ENCODE data around the gene TANK.
"Not testable (repeated sequence)": the region's sequence is repeated elsewhere in the genome, so short reads cannot be mapped to it uniquely, and the experiment has no call there.

TANK gene

DNA sequence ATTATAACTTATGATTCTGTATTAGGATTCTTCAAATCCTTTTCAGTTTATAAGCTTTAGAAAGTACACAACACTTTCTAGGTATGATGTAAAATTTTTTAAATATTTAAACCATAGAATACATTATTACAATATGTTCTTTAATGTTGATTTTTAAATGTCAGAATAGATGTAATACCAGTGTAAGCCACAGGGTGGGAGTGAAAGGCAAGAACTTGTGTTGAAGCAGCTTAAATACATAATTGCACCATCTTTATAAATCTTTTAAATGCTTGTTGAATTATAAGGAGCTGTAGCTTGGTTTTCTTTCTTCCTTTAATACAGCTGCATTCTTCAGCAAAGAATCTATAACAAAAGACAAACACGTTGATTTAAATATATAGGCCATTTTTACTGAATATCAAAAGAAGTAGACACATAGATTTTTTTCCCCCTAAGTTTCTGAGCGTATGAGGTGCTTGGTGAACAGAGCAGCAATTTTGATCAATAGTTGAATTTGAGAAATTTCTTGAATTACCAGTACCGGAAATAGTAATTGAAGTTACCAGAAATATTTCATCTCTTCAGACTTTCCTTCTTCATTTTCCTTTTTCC, 63.0 kb downstream of the TANK start:
- DNase-seq (ENCODE audit: low read depth in 2 of 2, low spot score in 1 of 2): no peak

DNA sequence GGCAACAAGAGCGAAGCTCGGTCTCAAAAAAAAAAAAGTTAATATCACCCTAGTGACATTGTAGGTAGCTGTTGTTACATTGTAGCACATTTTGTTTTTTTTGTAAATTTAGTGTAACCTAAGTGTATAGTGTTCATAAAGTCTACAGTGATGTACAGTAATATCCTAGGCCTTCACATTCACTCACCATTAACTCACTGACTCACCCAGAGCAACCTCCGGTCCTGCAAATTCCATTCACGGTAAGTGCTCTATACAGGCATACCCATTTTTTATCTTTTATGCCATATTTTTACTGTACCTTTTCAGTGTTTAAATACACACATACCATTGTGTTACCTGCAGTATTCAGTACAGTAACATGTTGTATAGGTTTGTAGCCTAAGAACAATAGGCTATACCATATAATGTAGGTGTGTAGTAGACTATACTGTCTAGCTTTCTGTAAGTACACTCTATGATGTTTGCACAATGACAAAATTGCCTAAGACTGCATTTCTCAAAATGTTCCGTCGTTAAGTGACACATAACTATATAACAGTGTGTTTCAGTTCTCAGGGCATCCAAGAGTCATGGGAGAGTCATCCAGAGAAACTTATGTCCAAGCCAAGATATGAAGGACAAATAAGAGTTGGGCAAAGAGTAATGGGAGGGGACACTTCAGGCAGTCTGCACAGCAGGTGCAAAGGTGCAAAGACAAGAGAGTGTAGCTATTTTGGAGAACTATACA, 68.4 kb downstream of the TANK start:
- DNase-seq (ENCODE audit: low read depth in 2 of 2, low spot score in 1 of 2): no peak

DNA sequence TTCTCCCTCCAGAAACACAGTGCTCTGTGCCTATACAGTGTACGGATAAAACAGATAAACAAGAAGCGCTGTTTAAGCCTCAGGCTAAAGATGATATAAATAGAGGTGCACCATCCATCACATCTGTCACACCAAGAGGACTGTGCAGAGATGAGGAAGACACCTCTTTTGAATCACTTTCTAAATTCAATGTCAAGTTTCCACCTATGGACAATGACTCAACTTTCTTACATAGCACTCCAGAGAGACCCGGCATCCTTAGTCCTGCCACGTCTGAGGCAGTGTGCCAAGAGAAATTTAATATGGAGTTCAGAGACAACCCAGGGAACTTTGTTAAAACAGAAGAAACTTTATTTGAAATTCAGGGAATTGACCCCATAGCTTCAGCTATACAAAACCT, 70.7 kb downstream of the TANK start:
- DNase-seq (ENCODE audit: low read depth in 2 of 2, low spot score in 1 of 2): no peak

DNA sequence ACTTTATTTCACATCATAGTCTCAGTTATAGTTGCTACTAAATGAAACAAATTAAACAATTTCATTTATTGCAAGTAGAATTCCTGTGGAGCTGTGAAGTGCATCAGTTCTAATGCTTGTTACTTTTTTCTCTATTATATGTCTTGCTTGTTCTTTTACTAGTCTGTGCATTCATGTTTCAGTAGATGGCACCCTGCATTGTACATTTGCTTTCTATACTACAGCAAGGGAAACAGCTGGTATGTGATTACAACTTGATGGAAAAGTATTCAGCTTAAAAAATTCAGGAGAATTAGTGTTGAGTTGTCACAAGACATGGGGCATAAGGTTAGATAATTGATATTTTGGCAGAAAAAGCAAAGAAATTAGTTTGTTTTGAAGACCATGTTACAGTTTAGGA, 72.3 kb downstream of the TANK start:
- no peak for DNase-seq (ENCODE audit: low read depth in 2 of 2, low spot score in 1 of 2)

DNA sequence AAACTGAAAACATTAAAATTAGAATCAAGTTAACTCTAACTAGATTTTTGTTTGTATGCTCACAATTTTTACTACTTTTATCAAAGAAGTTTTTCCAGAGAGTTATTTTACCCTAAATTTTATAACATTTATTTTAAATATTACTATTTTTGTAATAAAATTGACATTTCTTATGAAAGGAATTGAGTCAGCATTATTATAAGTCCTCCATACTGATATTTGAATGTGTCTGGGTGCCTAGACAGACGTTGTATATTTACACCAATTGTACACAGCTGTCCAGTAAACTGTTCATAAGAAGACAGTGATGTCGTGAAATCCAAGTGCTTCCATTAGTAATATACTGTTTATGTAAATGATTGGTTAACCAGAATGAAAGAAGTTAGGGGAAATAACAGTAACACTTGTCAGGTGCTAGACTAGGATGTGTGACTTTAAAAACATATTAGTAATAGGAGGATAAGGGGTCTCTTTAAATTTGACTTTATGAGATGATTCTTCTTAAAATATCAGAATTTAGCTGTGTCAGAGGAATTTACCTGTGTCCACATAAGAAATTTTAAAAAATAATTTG, 73.7 kb downstream of the TANK start:
- no peak for DNase-seq (ENCODE audit: low read depth in 2 of 2, low spot score in 1 of 2)

DNA sequence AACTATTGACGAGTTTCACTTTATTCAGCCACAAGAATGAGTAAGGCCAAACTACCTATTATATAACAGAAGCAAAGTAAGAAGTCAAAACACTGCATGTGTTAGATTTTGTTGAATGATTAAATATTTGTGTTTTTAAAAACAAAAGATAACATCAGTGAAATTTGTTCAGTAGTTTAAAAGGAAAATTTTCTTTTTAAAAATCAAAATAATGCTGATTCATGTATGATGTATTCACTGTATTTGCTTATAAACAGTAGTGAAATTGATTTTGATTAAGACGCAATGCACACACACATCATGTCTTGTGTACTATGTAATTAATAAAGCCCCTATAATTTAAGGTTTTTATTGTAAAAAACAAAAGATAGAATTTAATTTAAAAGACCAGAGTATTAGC, 74.4 kb downstream of the TANK start:
- DNase-seq (ENCODE audit: low read depth in 2 of 2, low spot score in 1 of 2): no peak

DNA sequence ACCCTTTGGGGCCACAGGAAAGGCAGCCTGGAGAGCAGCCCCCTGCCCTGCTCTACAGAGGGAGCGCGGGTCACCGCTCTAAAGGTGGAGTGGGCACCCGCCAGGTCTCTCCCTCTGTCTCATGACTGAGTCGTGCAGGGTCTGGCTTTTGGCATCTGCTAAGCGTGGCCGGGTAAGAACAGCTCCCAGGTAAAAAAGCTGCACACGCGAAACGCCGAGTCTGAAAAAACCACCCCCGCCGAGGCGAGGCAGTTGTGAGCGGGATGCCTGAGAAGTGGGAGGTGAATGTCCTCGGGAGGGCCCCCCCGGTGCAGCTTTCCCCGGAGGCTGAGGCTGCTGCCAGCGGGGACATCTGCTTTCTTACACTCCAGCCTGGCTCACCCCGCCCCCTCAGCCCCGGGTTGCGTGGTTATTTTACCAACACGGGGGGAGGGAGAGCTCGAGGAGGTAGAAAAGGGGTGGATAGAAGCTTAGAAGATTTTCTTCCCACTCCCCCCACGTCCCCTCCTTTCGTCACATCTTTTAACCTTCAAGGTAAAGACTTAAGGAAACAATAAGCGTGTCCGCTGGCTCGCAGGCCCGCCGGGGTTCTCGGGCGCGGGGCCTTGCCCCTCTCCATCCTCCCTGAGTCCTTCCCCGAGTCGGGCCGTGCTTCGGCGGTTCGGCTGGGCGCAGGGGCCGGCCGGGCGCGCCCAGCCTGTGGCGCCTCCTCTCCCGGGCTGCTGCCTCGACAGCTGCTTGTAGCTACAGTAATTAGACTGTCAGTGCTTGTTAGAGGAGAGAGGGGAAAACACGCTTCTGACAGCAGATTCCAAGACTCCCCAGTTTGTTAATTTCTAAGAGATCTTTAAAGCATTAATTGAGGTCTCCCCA, 77.4 kb downstream of the TANK start:
- no peak for DNase-seq (ENCODE audit: low read depth in 2 of 2, low spot score in 1 of 2)

DNA sequence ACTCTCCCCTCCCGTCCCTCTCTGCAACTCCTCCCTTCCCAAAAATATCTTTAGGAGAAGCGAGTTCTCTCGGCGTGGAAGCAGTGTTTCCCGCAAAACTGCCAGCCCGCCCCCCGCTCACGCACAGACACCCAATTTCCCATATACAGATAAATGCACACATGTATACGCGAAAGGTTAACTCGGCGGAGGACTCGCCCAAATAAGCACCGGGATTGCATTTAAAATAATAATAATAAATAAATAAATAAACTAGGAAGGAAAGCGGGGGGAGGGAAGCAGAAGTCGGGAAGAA, 78.0 kb downstream of the TANK start:
- DNase-seq (ENCODE audit: low read depth in 2 of 2, low spot score in 1 of 2): no peak

DNA sequence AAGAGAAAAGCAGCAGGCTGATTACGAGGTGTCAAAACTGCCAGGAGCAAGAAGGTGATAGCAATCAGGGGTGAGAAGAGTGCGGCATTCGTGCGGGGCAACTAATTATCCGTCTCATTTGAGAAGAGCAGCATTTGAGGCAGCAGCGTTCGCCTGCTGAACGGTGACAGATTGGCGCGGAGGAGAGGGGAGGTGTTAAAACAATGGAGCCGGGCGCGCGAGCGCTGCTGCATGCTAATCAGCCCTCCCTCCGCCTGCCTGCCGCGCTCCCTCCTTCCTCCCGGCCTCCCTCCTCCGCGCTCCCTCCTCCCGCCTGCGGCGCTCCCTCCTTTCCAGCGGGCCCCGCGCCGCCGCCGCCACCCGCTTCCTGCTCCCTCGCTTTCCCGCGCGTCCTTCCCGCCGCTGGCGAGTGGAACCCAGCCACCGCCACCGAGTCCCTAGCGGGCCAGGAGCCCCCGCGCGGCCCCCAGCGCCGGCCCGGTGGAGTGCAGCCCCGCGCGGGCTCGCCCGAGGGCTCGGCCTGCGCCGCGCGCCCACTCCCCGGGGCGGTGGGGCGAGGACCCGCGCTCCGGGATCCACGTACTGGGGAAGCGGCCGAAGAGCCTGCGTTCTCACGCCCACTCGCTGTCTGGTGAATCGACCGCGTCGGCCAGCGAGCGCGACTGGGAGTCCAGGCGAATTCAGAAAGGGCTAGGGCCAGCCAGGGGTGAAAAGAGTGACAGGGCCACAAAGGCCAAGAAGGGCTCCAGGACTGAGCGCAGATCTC, 78.5 kb downstream of the TANK start:
- DNase-seq (ENCODE audit: low read depth in 2 of 2, low spot score in 1 of 2): no peak

DNA sequence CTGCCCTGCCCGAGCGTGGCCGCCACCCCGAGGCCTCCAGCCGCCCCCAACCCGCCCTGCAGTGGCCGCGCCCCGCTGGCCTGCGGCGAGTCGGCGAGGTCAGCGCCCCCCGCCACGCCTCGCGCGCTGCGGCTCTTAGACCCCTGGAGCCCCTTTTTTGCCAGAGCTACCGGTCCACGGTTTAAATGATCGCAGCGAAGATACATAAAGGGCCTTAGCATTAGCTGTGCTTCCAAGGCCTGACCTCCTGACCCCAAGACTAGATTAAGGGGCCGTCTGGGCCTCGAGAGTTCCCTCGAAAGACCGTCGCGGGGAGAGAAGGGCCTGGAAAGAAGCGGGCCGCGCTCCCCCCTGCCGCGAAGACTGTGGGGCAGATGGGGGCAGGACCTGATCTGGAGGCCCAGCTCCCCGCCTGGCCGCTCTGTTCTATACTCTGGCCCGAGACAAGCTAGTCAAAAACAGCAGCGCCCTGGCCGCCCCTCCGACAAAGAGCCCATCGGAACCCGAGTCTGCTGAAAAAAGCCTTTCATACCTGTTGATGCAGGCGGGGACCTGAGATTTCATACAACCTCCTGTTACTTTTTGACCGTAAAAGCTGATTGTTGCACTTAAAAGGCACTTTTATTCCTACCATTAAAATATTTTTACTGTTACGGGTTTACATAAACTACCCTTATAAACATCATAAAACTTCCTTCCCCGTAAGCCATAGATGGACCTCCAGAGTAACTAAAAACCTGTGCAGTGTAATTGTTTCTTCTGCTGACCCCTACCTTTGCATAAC, 79.3 kb downstream of the TANK start:
- DNase-seq (ENCODE audit: low read depth in 2 of 2, low spot score in 1 of 2): no peak

DNA sequence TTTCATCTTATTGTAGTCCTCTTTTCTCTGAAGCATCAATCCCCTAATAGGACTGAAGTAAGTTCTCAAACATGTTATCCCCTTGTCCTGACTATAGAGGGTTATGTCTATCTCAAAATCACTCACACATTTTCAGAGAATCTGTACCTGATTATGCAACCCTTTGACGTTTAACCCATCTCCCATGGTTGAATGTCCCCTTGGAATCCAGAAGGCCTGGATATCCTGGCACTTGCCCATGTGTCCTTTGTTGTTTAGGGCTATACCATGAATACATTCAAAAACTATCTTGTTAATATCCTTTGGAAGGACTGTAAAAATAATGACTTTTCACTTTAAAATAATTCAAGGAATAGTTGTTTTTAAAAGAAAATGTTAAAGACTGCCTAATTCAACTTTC, 81.7 kb downstream of the TANK start:
- DNase-seq (ENCODE audit: low read depth in 2 of 2, low spot score in 1 of 2): no peak

DNA sequence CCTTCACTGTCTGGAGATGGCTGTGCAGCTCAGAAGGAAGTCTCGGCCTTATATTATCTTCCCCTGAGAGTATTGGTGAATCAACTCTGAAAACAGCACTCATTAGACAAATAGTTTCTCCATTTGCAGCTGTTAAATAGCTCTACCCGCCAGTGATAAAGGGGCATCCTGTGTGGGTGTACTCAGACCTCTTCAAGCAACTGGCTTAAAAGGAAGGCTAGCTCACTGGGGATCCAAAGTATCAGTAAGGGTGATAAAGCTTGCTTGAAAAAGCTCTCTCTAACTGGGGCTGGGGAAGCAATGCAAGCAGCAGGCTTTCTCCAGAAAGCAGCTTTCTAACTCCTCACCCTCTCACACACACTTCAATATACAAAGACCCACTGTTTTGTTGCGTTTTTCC, 83.1 kb downstream of the TANK start:
- DNase-seq (ENCODE audit: low read depth in 2 of 2, low spot score in 1 of 2): no peak

DNA sequence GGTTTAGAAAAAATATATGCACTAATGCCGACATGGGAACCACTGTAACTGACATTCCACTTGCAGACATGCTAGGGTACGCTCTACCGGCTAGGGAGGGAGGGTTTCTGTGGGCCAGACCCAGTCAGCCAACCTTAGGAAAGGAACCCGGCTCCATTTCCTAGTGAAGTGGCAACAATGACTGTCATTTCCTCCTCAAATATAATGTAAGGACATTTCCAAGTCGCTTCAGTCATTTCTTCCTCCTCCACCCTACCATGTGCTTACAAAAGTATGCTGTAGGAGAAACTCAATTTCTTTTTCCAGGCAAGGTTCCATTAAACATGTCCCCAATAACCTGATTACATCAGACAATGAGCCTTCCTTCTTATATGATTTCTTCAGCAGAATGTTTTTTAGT, 83.7 kb downstream of the TANK start:
- DNase-seq (ENCODE audit: low read depth in 2 of 2, low spot score in 1 of 2): no peak

DNA sequence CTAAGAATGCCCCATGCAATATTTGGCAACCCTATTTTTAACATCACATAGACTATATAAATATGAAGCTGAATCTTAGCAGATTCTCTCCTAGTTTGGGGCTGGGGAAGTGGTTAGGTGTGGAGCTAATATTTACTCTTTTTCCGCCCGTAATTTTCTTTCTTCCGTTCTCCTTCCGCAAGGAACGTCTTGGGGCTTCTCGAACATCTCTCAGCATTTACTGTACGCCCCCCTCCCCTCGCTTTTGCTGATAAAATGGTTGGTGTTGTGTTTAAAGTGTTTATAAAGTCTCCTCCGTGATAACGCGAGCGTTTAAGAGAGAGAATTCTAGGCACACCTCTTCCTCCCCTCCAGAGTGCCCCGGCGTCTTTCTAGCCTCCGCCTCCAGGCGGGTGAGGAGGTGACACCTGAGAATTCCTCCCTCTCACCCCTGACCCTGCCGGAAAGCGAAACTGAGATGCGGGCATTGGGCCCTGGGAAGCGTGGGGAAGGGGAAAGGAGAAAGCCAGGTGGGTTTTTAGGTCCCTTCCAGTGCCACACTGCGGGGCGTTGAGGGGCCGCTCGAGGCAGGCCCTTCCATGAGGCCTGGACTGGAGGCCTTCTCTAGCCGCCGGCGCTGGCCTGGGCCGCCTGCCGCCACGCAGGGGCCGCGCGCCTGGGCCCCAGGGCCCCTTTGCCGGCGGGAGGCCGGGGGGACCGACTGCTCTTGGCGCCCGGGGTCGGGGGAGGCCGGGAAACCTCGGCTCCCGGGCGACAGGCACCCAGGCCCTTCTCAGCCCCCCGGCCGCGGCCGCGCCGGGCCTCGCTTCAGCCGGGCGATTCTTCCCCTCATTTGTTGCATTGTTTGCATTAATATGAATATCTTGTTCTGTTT, 84.4 kb downstream of the TANK start:
- not testable (repeated sequence) for DNase-seq (ENCODE audit: low read depth in 2 of 2, low spot score in 1 of 2)

DNA sequence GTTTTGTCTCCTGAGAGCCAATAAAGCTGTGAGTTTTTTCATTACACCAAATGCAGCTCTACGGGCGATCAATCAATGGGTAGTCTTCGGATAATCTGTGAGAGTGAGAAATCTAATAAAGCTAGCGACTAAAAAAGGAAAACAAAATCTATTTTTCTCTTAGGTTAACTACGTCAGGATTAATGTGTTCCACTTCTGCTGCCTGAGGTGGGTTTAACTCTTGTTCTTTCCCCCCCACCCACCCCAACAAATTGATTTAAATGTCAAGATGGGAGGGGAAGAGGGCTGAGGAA, 85.0 kb downstream of the TANK start:
- DNase-seq (ENCODE audit: low read depth in 2 of 2, low spot score in 1 of 2): no peak

DNA sequence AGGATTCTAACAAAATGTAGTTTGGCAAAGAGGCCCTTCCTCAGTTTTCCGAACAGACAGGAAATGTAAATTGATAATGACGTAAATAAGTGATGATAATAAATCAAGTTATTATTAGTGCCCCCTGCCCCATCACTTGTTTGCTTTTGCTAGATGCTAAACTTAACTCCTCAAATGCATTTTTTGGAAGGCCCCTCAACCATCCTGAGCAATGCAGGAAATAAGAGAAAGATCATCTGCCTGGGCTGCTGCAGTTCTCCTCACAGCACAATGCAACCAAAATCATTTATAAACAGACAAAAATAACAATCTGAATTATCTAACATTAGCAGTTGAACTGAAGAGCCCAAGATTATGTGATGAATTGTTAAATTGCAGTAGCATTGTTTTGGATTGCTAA, 85.4 kb downstream of the TANK start:
- no peak for DNase-seq (ENCODE audit: low read depth in 2 of 2, low spot score in 1 of 2)

DNA sequence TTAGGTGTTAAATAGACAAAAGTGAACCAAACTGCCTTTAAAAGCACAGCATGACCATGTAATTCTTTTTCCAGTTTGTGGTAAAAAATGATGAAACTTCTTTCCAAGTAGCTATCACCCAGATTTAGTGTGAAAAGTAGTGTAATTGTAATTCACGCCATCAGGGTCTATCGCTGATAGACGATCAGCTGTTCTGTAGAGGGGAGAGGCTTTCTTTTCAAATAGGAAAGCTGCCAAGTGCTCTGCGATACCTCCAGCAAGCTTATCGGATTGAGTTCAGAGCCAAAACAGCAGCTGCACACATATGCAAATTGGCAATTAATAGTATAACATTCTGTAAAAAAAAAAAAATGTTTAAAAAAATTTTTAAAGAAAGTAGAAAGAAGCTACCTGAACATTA, 86.1 kb downstream of the TANK start:
- DNase-seq (ENCODE audit: low read depth in 2 of 2, low spot score in 1 of 2): no peak

DNA sequence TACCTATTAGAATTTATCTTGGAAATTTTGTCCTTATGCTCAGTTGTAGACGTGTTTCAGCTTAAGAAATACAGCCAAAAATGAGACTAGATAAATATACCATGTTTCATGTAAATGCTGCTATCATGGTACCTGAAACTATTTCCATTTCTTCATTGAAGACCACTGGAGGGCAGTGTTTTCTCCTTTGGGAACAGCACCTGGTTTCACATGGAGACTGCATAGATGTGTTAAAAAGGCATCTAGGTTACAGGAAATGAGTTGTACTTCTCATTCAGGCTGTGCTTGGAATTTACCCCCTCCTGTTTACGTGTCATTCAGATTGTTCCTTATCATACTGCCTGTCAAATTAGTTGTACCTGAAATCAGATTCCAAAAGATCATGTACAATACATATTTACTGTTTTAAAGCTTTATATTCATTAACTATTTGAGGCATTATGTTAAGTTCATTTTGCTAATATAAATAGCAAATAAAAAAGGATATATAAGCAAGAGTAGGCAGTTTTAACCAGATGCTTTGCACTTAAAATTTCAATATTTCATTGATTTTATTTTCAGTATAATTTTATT, 90.7 kb downstream of the TANK start:
- DNase-seq (ENCODE audit: low read depth in 2 of 2, low spot score in 1 of 2): no peak

DNA sequence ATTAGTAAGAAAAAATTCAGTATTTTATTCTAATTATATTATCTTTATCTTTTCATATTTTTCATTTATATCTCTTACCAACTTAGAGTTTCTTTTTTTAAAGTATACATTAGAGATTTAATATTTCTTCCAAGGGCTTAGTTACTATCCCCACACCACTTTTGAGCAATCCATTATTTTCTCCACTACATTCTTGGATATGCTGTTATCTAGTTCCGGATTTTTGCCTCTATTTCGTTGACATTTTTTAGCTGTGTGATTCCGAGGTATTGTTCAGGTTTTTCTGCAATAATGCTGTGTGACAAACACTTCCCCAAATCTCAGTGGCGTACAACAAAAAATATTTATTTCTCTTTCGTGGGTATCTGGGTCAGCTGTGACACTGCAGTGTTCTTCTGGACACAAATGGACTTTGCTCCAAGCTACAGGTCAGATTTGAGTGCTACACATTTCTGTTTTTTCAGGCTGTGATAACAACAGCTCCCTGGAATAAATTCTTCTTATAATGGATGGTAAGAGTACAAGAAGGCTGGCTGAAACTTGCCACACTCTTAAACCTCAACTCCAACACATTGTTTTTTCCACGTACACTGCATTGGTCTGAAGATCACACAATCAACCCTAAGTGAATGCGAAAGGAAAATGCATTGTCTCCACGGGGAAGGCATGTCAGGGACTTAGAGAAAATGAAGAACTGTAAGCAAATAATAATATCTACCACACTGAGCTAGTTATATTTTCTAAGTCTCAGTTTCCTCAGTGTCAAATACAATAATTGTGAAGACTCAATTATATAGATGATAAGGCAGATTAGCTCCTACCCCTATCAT, 97.1 kb downstream of the TANK start:
- no peak for DNase-seq (ENCODE audit: low read depth in 2 of 2, low spot score in 1 of 2)

Data from stimulated activated CD8-positive, alpha-beta memory T cell treated with anti-CD3 and anti-CD28 coated beads, Interleukin-4, amount 100 ng/mL, for 1 hour (primary cell).